Thymus (tissue), 11 donors: ENCODE results near the gene TNFSF10. TPM values are rescaled to one million over a fixed set of nuclear protein-coding genes. Genes with fewer than 3 reads are reported as not detected.
A peak's percentile ranks its signal among the peaks of the same experiment; 100 is the strongest.
"Not testable (repeated sequence)": the region's sequence is repeated elsewhere in the genome, so short reads cannot be mapped to it uniquely, and the experiment has no call there.

Experiments used
- DNase-seq, 9 donors: peaks; one replicate each; pipeline ENCODE4 v3.0.0-alpha.2; 2013; ENCODE audit warnings: low spot score in 9 of 9, low read depth in 6 of 9, missing footprints in 1 of 9
- H3K27ac ChIP-seq, 2 donors: one replicate each; pipeline ENCODE4 v1.5.1; 2013; ENCODE audit warnings: control low read depth in 1 of 2, low read depth in 1 of 2, low read length in 1 of 2, mild to moderate bottlenecking in 1 of 2, moderate library complexity in 1 of 2
- H3K27me3 ChIP-seq, 2 donors: one replicate each; pipeline ENCODE4 v1.5.1; 2013; ENCODE audit warnings: low read length in 1 of 2; ENCODE audit not compliant: control insufficient read depth in 2 of 2, insufficient read depth in 1 of 2
- H3K36me3 ChIP-seq, 2 donors: one replicate each; pipeline ENCODE4 v1.5.1; 2013; ENCODE audit warnings: low read length in 1 of 2, mild to moderate bottlenecking in 1 of 2, moderate library complexity in 1 of 2; ENCODE audit not compliant: control insufficient read depth in 2 of 2, insufficient read depth in 2 of 2
- H3K4me1 ChIP-seq, 2 donors: one replicate each; pipeline ENCODE4 v1.5.1; 2013; ENCODE audit warnings: low read length in 2 of 2; ENCODE audit not compliant: control insufficient read depth in 2 of 2, insufficient read depth in 2 of 2
- H3K4me3 ChIP-seq, 2 donors: one replicate each; pipeline ENCODE4 v1.5.1; 2013; ENCODE audit warnings: low read length in 2 of 2, control low read depth in 1 of 2, mild to moderate bottlenecking in 1 of 2
- H3K9me3 ChIP-seq, 2 donors: one replicate each; pipeline ENCODE4 v1.5.1; 2013; ENCODE audit warnings: low read length in 1 of 2, mild to moderate bottlenecking in 1 of 2; ENCODE audit not compliant: control insufficient read depth in 2 of 2, insufficient read depth in 1 of 2
- WGBS: extraction: QIAGEN DNeasy Blood & Tissue Kit; methylation state at CpG from one replicate; pipeline ENCODE4 v1.1.7; 2013; 5-methylcytosine and 5-hydroxymethylcytosine counted together
- polyA plus RNA-seq: library from polyadenylated mRNA; stranded (reverse); fragments of 200-250 nt; gene quantifications from one replicate; pipeline ENCODE4 v1.2.3, GENCODE V29; 2013
- total RNA-seq: library from RNA; stranded (reverse); fragments of 120-200 nt; gene quantifications from one replicate; pipeline ENCODE4 v1.2.4, GENCODE V29; 2013
- donor health status: healthy.

TNFSF10 gene
- total and polyA plus RNA-seq, 2 donors = 36.9 to 38.4 TPM

GRCh38 chr3:172524611-172525010 is 1.4 kb upstream of the TNFSF10 start:
- H3K9me3 ChIP-seq = no peaks in the 10 kb centered on the region
- H3K4me3 ChIP-seq = no peak overlapping the region
- WGBS = 94% methylated on average over 3 of the region's 3 CpGs
- no peaks in the 10 kb centered on the region for H3K36me3 ChIP-seq
- H3K27me3 ChIP-seq = no peaks in the 10 kb centered on the region
- no peak overlapping the region for H3K27ac ChIP-seq
- peaks cover 5 to 16% of the 10 kb centered on the region in 2 donors for H3K4me1 ChIP-seq
- DNase-seq = no peak

- 38% methylated on average over 6 of the region's 6 CpGs for WGBS
- peak in 2 of 9 donors; percentile 36 to 66 for DNase-seq
- Histone ChIP-seq H3K27ac (peak overlapping the region; percentile 55 to 92), H3K4me3 (peak overlapping the region; percentile 44 to 54), H3K4me1 (peaks cover 7 to 27% of the 10 kb centered on the region in 2 donors)
- H3K9me3 ChIP-seq, H3K27me3 ChIP-seq, H3K36me3 ChIP-seq: not testable (repeated sequence)
Measured at GRCh38 chr3:172521837-172522726, 1.1 kb downstream of the TNFSF10 start.

- Histone ChIP-seq H3K4me3 (peak overlapping the region in 1 of 2 donors; percentile 17), H3K4me1 (peaks cover 14 to 44% of the 10 kb centered on the region in 2 donors), H3K9me3 (no peaks in the 10 kb centered on the region), H3K36me3 (no peaks in the 10 kb centered on the region), H3K27ac (peak overlapping the region; percentile 33 to 42), H3K27me3 (no peaks in the 10 kb centered on the region)
- 61% methylated on average over 4 of the region's 4 CpGs for WGBS
- peak in 1 of 9 donors; percentile 37 for DNase-seq
Measured at GRCh38 chr3:172520301-172520831, 2.9 kb downstream of the TNFSF10 start.

- WGBS = 86% methylated on average over 5 of the region's 5 CpGs
- Histone ChIP-seq H3K4me3 (no peak overlapping the region), H3K9me3 (no peaks in the 10 kb centered on the region), H3K27me3 (no peaks in the 10 kb centered on the region), H3K27ac (peak overlapping the region in 1 of 2 donors; percentile 48), H3K4me1 (peaks cover 14 to 50% of the 10 kb centered on the region in 2 donors), H3K36me3 (peaks cover 0 to 2% of the 10 kb centered on the region in 2 donors)
- DNase-seq = peak in 1 of 9 donors; percentile 25
Measured at GRCh38 chr3:172519740-172520139, 3.5 kb downstream of the TNFSF10 start.

- no peak overlapping the region for H3K27ac ChIP-seq
- no peak overlapping the region for H3K4me3 ChIP-seq
- no peak for DNase-seq
- 94% methylated on average over 2 of the region's 2 CpGs for WGBS
- no peaks in the 10 kb centered on the region for H3K9me3 ChIP-seq
- no peaks in the 10 kb centered on the region for H3K27me3 ChIP-seq
- H3K36me3 ChIP-seq = peaks cover 0 to 4% of the 10 kb centered on the region in 2 donors
- peaks cover 13 to 55% of the 10 kb centered on the region in 2 donors for H3K4me1 ChIP-seq
Measured at GRCh38 chr3:172518929-172519640, 4.1 kb downstream of the TNFSF10 start.

GRCh38 chr3:172517859-172518466 is 5.3 kb downstream of the TNFSF10 start:
- H3K36me3 ChIP-seq = peaks cover 0 to 6% of the 10 kb centered on the region in 2 donors
- H3K27me3 ChIP-seq = no peaks in the 10 kb centered on the region
- H3K9me3 ChIP-seq = no peaks in the 10 kb centered on the region
- DNase-seq = no peak
- 67% methylated on average over 8 of the region's 8 CpGs for WGBS
- H3K4me3 ChIP-seq = no peak overlapping the region
- peak overlapping the region; percentile 15 to 20 for H3K27ac ChIP-seq
- H3K4me1 ChIP-seq = peaks cover 13 to 52% of the 10 kb centered on the region in 2 donors

GRCh38 chr3:172516318-172517214 is 6.7 kb downstream of the TNFSF10 start:
- no peak overlapping the region for H3K4me3 ChIP-seq
- peak in 3 of 9 donors; percentile 49 to 75 (median 67) for DNase-seq

More at GRCh38 chr3:172516318-172517214, 6.7 kb downstream of the TNFSF10 start:
- peaks cover 3 to 10% of the 10 kb centered on the region in 2 donors for H3K36me3 ChIP-seq
- H3K4me1 ChIP-seq = peaks cover 19 to 64% of the 10 kb centered on the region in 2 donors
- no peaks in the 10 kb centered on the region for H3K27me3 ChIP-seq
- 87% methylated on average over 7 of the region's 7 CpGs for WGBS
- H3K9me3 ChIP-seq = no peaks in the 10 kb centered on the region
- peak overlapping the region; percentile 68 to 76 for H3K27ac ChIP-seq
